ENCODE results near the gene INPP1.
"Not testable (repeated sequence)": the region's sequence is repeated elsewhere in the genome, so short reads cannot be mapped to it uniquely, and the experiment has no call there.

Gene INPP1

GRCh38 chr2:190333395-190333794 lies 10.0 kb upstream of the INPP1 start:
- DNase-seq: no peak
- peaks cover 0 to 3% (median 0%) of the 10 kb centered on the region in 4 experiments for H3K4me1 ChIP-seq (ENCODE audit: control extremely low read depth in 1 of 4, control insufficient read depth in 4 of 4, insufficient read depth in 4 of 4, low read length in 3 of 4)
- no peak overlapping the region for H3K4me3 ChIP-seq (ENCODE audit: control insufficient read depth in 1 of 7, extremely low read depth in 1 of 7, insufficient read depth in 4 of 7, low read depth in 2 of 7, low read length in 6 of 7)
- CTCF ChIA-PET: interaction anchor here (0.7 kb wide), 1 partner anchor 105 kb away, joined by 3 read pairs; no protein-coding TSS in a partner anchor
- H3K27ac ChIP-seq (ENCODE audit: insufficient read depth in 1 of 2, low read depth in 1 of 2, low read length in 2 of 2, poor library complexity in 1 of 2, severe bottlenecking in 2 of 2): no peak overlapping the region
- no peaks in the 10 kb centered on the region for H3K27me3 ChIP-seq (replicated peaks in 2 of 5; ENCODE audit: control insufficient read depth in 4 of 5, insufficient read depth in 5 of 5, low read length in 4 of 5)
- POLR2A ChIA-PET: no interaction called here
- H3K36me3 ChIP-seq (ENCODE audit: control insufficient read depth in 4 of 4, insufficient read depth in 4 of 4, low read length in 3 of 4): no peaks in the 10 kb centered on the region
- no peaks in the 10 kb centered on the region for H3K9me3 ChIP-seq (ENCODE audit: control extremely low read depth in 1 of 5, control insufficient read depth in 4 of 5, insufficient read depth in 2 of 5, low read depth in 1 of 5, low read length in 4 of 5)
- no CpG with 5 or more reads among the region's 8 CpGs for WGBS (ENCODE audit: insufficient coverage)

- no peak for DNase-seq
- Histone ChIP-seq H3K27me3 (replicated peaks in 2 of 5; ENCODE audit: control insufficient read depth in 4 of 5, insufficient read depth in 5 of 5, low read length in 4 of 5) (no peaks in the 10 kb centered on the region), H3K4me1 (ENCODE audit: control extremely low read depth in 1 of 4, control insufficient read depth in 4 of 4, insufficient read depth in 4 of 4, low read length in 3 of 4) (peaks cover 0 to 3% (median 0%) of the 10 kb centered on the region in 4 experiments), H3K36me3 (ENCODE audit: control insufficient read depth in 4 of 4, insufficient read depth in 4 of 4, low read length in 3 of 4) (no peaks in the 10 kb centered on the region), H3K9me3 (ENCODE audit: control extremely low read depth in 1 of 5, control insufficient read depth in 4 of 5, insufficient read depth in 2 of 5, low read depth in 1 of 5, low read length in 4 of 5) (no peaks in the 10 kb centered on the region), H3K27ac (ENCODE audit: insufficient read depth in 1 of 2, low read depth in 1 of 2, low read length in 2 of 2, poor library complexity in 1 of 2, severe bottlenecking in 2 of 2) (no peak overlapping the region), H3K4me3 (ENCODE audit: control insufficient read depth in 1 of 7, extremely low read depth in 1 of 7, insufficient read depth in 4 of 7, low read depth in 2 of 7, low read length in 6 of 7) (no peak overlapping the region)
- ChIA-PET CTCF (no interaction called here), POLR2A (no interaction called here)
- whole genome bisulfite sequencing (ENCODE audit: insufficient coverage): no CpG with 5 or more reads among the region's 2 CpGs
Measured at GRCh38 chr2:190333928-190334327, 9.5 kb upstream of the INPP1 start.

GRCh38 chr2:190334479-190335224 lies 8.7 kb upstream of the INPP1 start:
- Histone ChIP-seq H3K27me3 (replicated peaks in 2 of 5; ENCODE audit: control insufficient read depth in 4 of 5, insufficient read depth in 5 of 5, low read length in 4 of 5) (no peaks in the 10 kb centered on the region), H3K36me3 (ENCODE audit: control insufficient read depth in 4 of 4, insufficient read depth in 4 of 4, low read length in 3 of 4) (no peaks in the 10 kb centered on the region), H3K4me1 (ENCODE audit: control extremely low read depth in 1 of 4, control insufficient read depth in 4 of 4, insufficient read depth in 4 of 4, low read length in 3 of 4) (peaks cover 0 to 3% (median 0%) of the 10 kb centered on the region in 4 experiments), H3K27ac (ENCODE audit: insufficient read depth in 1 of 2, low read depth in 1 of 2, low read length in 2 of 2, poor library complexity in 1 of 2, severe bottlenecking in 2 of 2) (no peak overlapping the region), H3K9me3 (ENCODE audit: control extremely low read depth in 1 of 5, control insufficient read depth in 4 of 5, insufficient read depth in 2 of 5, low read depth in 1 of 5, low read length in 4 of 5) (no peaks in the 10 kb centered on the region), H3K4me3 (ENCODE audit: control insufficient read depth in 1 of 7, extremely low read depth in 1 of 7, insufficient read depth in 4 of 7, low read depth in 2 of 7, low read length in 6 of 7) (no peak overlapping the region)
- WGBS (ENCODE audit: insufficient coverage): 71% methylated on average over 6 of the region's 8 CpGs
- ChIA-PET POLR2A (no interaction called here), CTCF (no interaction called here)
- DNase-seq: no peak

DNA sequence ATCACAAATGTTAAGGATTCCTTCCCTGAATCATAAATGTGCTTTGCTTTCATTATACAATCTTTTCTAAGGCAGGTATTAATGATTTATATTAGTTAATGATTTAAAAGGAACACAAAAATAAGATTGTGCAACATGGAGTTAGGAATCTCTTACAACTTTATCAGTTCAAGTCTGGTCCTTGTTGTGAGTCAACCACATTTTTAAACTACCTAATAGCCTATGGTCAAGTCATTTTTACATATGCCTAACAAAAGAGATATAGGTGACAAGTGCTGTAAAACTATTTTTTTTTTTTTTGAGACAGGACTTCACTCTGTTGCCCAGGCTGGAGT lies 8.2 kb upstream of the INPP1 start:
- H3K36me3 ChIP-seq (ENCODE audit: control insufficient read depth in 4 of 4, insufficient read depth in 4 of 4, low read length in 3 of 4): no peaks in the 10 kb centered on the region
- no peaks in the 10 kb centered on the region for H3K9me3 ChIP-seq (ENCODE audit: control extremely low read depth in 1 of 5, control insufficient read depth in 4 of 5, insufficient read depth in 2 of 5, low read depth in 1 of 5, low read length in 4 of 5)
- ChIA-PET CTCF (no interaction called here), POLR2A (interaction anchor here (0.7 kb wide), 1 partner anchor 96 kb away, joined by 3 read pairs; no protein-coding TSS in a partner anchor)
- no peak for DNase-seq
- peaks cover 0 to 3% (median 0%) of the 10 kb centered on the region in 4 experiments for H3K4me1 ChIP-seq (ENCODE audit: control extremely low read depth in 1 of 4, control insufficient read depth in 4 of 4, insufficient read depth in 4 of 4, low read length in 3 of 4)
- H3K27me3 ChIP-seq (replicated peaks in 2 of 5; ENCODE audit: control insufficient read depth in 4 of 5, insufficient read depth in 5 of 5, low read length in 4 of 5): no peaks in the 10 kb centered on the region
- H3K27ac ChIP-seq (ENCODE audit: insufficient read depth in 1 of 2, low read depth in 1 of 2, low read length in 2 of 2, poor library complexity in 1 of 2, severe bottlenecking in 2 of 2): no peak overlapping the region
- H3K4me3 ChIP-seq (ENCODE audit: control insufficient read depth in 1 of 7, extremely low read depth in 1 of 7, insufficient read depth in 4 of 7, low read depth in 2 of 7, low read length in 6 of 7): no peak overlapping the region

GRCh38 chr2:190335584-190335983 lies 7.8 kb upstream of the INPP1 start:
- H3K4me1 ChIP-seq (ENCODE audit: control extremely low read depth in 1 of 4, control insufficient read depth in 4 of 4, insufficient read depth in 4 of 4, low read length in 3 of 4); H3K27me3 ChIP-seq (replicated peaks in 2 of 5; ENCODE audit: control insufficient read depth in 4 of 5, insufficient read depth in 5 of 5, low read length in 4 of 5); H3K27ac ChIP-seq (ENCODE audit: insufficient read depth in 1 of 2, low read depth in 1 of 2, low read length in 2 of 2, poor library complexity in 1 of 2, severe bottlenecking in 2 of 2); DNase-seq; H3K4me3 ChIP-seq (ENCODE audit: control insufficient read depth in 1 of 7, extremely low read depth in 1 of 7, insufficient read depth in 4 of 7, low read depth in 2 of 7, low read length in 6 of 7); H3K36me3 ChIP-seq (ENCODE audit: control insufficient read depth in 4 of 4, insufficient read depth in 4 of 4, low read length in 3 of 4); H3K9me3 ChIP-seq (ENCODE audit: control extremely low read depth in 1 of 5, control insufficient read depth in 4 of 5, insufficient read depth in 2 of 5, low read depth in 1 of 5, low read length in 4 of 5); CTCF ChIA-PET: not testable (repeated sequence)
- 100% methylated on average over 2 of the region's 4 CpGs for WGBS (ENCODE audit: insufficient coverage)
- POLR2A ChIA-PET: interaction anchor here (0.7 kb wide), 1 partner anchor 95 kb away, joined by 3 read pairs; no protein-coding TSS in a partner anchor

DNA sequence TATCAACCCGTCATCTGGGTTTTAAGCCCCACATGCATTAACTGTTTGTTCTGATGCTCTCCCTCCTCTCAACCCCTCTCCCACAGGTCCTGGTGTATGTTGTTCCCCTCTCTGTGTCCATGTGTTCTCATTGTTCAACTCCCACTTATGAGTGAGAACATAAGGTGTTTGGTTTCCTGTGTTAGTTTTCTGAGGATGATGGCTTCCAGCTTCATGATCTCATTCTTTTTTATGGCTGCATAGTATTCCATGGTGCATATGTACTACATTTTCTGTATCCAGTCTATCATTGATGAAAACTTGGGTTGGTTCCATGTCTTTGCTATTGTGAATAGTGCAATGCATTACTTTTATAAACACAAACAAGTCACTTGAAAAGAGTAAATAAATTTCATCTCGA lies 7.0 kb upstream of the INPP1 start:
- Histone ChIP-seq H3K27ac (ENCODE audit: insufficient read depth in 1 of 2, low read depth in 1 of 2, low read length in 2 of 2, poor library complexity in 1 of 2, severe bottlenecking in 2 of 2) (no peak overlapping the region), H3K4me3 (ENCODE audit: control insufficient read depth in 1 of 7, extremely low read depth in 1 of 7, insufficient read depth in 4 of 7, low read depth in 2 of 7, low read length in 6 of 7) (no peak overlapping the region), H3K4me1 (ENCODE audit: control extremely low read depth in 1 of 4, control insufficient read depth in 4 of 4, insufficient read depth in 4 of 4, low read length in 3 of 4) (peaks cover 0 to 3% (median 0%) of the 10 kb centered on the region in 4 experiments), H3K27me3 (replicated peaks in 2 of 5; ENCODE audit: control insufficient read depth in 4 of 5, insufficient read depth in 5 of 5, low read length in 4 of 5) (no peaks in the 10 kb centered on the region), H3K36me3 (ENCODE audit: control insufficient read depth in 4 of 4, insufficient read depth in 4 of 4, low read length in 3 of 4) (no peaks in the 10 kb centered on the region), H3K9me3 (ENCODE audit: control extremely low read depth in 1 of 5, control insufficient read depth in 4 of 5, insufficient read depth in 2 of 5, low read depth in 1 of 5, low read length in 4 of 5) (no peaks in the 10 kb centered on the region)
- ChIA-PET CTCF (no interaction called here), POLR2A (no interaction called here)
- no peak for DNase-seq
- WGBS (ENCODE audit: insufficient coverage): no CpG with 5 or more reads among the region's 2 CpGs

GRCh38 chr2:190338453-190338852 lies 4.9 kb upstream of the INPP1 start:
- H3K36me3 ChIP-seq (ENCODE audit: control insufficient read depth in 4 of 4, insufficient read depth in 4 of 4, low read length in 3 of 4): no peaks in the 10 kb centered on the region
- H3K4me1 ChIP-seq (ENCODE audit: control extremely low read depth in 1 of 4, control insufficient read depth in 4 of 4, insufficient read depth in 4 of 4, low read length in 3 of 4): peaks cover 0 to 8% (median 3%) of the 10 kb centered on the region in 4 experiments
- DNase-seq: no peak
- CTCF ChIA-PET: interaction anchor here (1.5 kb wide), 2 partner anchors 18 to 32 kb away, joined by 3 to 4 read pairs; no protein-coding TSS in a partner anchor
- H3K9me3 ChIP-seq (ENCODE audit: control extremely low read depth in 1 of 5, control insufficient read depth in 4 of 5, insufficient read depth in 2 of 5, low read depth in 1 of 5, low read length in 4 of 5): no peaks in the 10 kb centered on the region
- POLR2A ChIA-PET: no interaction called here
- WGBS (ENCODE audit: insufficient coverage): no CpG with 5 or more reads among the region's 1 CpG
- no peaks in the 10 kb centered on the region for H3K27me3 ChIP-seq (replicated peaks in 2 of 5; ENCODE audit: control insufficient read depth in 4 of 5, insufficient read depth in 5 of 5, low read length in 4 of 5)
- H3K4me3 ChIP-seq (ENCODE audit: control insufficient read depth in 1 of 7, extremely low read depth in 1 of 7, insufficient read depth in 4 of 7, low read depth in 2 of 7, low read length in 6 of 7): no peak overlapping the region
- H3K27ac ChIP-seq (ENCODE audit: insufficient read depth in 1 of 2, low read depth in 1 of 2, low read length in 2 of 2, poor library complexity in 1 of 2, severe bottlenecking in 2 of 2): no peak overlapping the region

All from common myeloid progenitor, CD34-positive (primary cell).